ENCODE results near the gene PDE10A. TPM values are rescaled to one million over a fixed set of nuclear protein-coding genes. Genes with fewer than 3 reads are reported as not detected.

The PDE10A gene
- total and polyA plus RNA-seq, 2 of the 8 experiments (the other 6 are each of a cell fraction or from before 2014, with no cell fraction given), result 1.1 to 2.4 TPM

- WGBS, 2 experiments (ENCODE audit: extremely low coverage in 1 of 2, insufficient coverage in 1 of 2, insufficient read length in 1 of 2, insufficient replicate concordance in 2 of 2, low coverage in 1 of 2, low lambda C conversion rate in 2 of 2, missing lambda C conversion rate in 1 of 2), result 80% methylated on average over 4 of the region's 9 CpGs; no CpG with 5 or more reads in 1 of the 2 experiments
- FAIRE-seq (no peak), DNase-seq (ENCODE audit: low read depth in 1 of 2, low spot score in 2 of 2) (no peak)
- Histone ChIP-seq H2BK20ac (ENCODE audit: low read length) (no peak overlapping the region), H3K23me2 (ENCODE audit: low read depth, low read length) (no peaks in the 10 kb centered on the region), H3K56ac (replicated peaks; ENCODE audit: insufficient read length, low read depth, low read length) (no peak overlapping the region), H2BK5ac (ENCODE audit: low read depth, low read length) (no peak overlapping the region), H3K27me3 (replicated peaks in 1 of 4; ENCODE audit: control insufficient read depth in 3 of 4, extremely low read depth in 1 of 4, insufficient read depth in 3 of 4, low read length in 3 of 4) (peaks cover 2 to 10% (median 9%) of the 10 kb centered on the region in 4 experiments), H3K4me2 (ENCODE audit: insufficient read depth in 1 of 2, low read depth in 2 of 2, low read length in 2 of 2) (no peak overlapping the region), H3K23ac (ENCODE audit: insufficient read length) (no peak overlapping the region), H4K20me1 (replicated peaks in 1 of 2; ENCODE audit: control insufficient read depth in 1 of 2, insufficient read depth in 2 of 2, low read length in 2 of 2) (no peaks in the 10 kb centered on the region), H3K4me3 (ENCODE audit: extremely low read depth in 1 of 4, insufficient read depth in 2 of 4, low read depth in 3 of 4, low read length in 4 of 4) (no peak overlapping the region), H3K79me2 (ENCODE audit: control insufficient read depth in 1 of 2, insufficient read depth in 2 of 2, low read length in 2 of 2) (no peaks in the 10 kb centered on the region), H2BK12ac (ENCODE audit: low read depth, low read length) (no peak overlapping the region), H3K9me3 (ENCODE audit: insufficient read depth in 2 of 2, low read depth in 1 of 2, low read length in 1 of 2) (no peaks in the 10 kb centered on the region), H2BK120ac (replicated peaks; ENCODE audit: low read depth, low read length) (no peak overlapping the region), H4K5ac (ENCODE audit: insufficient read length, low read depth, low read length) (no peak overlapping the region), H2AK5ac (ENCODE audit: low read depth, low read length) (no peak overlapping the region), H3K36me3 (ENCODE audit: control insufficient read depth in 2 of 4, insufficient read depth in 4 of 4, low read length in 3 of 4) (no peaks in the 10 kb centered on the region), H3K27ac (ENCODE audit: low read depth, low read length) (no peak overlapping the region), H3K4me1 (replicated peaks in 1 of 4; ENCODE audit: control insufficient read depth in 3 of 4, insufficient read depth in 4 of 4, low read length in 3 of 4) (peaks cover 0 to 8% (median 2%) of the 10 kb centered on the region in 4 experiments; a peak in 5 of 7 replicates), H2BK15ac (ENCODE audit: low read length) (no peak overlapping the region), H3K9ac (replicated peaks in 1 of 4; ENCODE audit: extremely low read depth in 1 of 4, low read depth in 3 of 4, low read length in 3 of 4) (no peak overlapping the region), H2AFZ (ENCODE audit: low read length) (no peak overlapping the region), H3K14ac (ENCODE audit: insufficient read length) (no peak overlapping the region), H4K8ac (ENCODE audit: extremely low read depth, insufficient read depth, low read length) (no peak overlapping the region), H3K18ac (ENCODE audit: extremely low read depth, low read length) (no peak overlapping the region), H3K79me1 (ENCODE audit: low read depth, low read length) (no peaks in the 10 kb centered on the region), H4K91ac (replicated peaks; ENCODE audit: insufficient read length, low read length) (no peak overlapping the region), H3K4ac (replicated peaks; ENCODE audit: insufficient read length, low read depth, low read length) (no peak overlapping the region)
- ChIA-PET POLR2A (ENCODE audit: partially characterized antibody) (no interaction called here), CTCF (ENCODE audit: partially characterized antibody) (no interaction called here)
- TF ChIP-seq E2F6 (IDR thresholded peaks at IDR 0.05) (no peak), EGR1 (IDR thresholded peaks at IDR 0.05; ENCODE audit: borderline replicate concordance, low read depth, low read length) (no peak), SRF (IDR thresholded peaks at IDR 0.05; ENCODE audit: low read depth, low read length) (no peak), PHF8 (conservative IDR thresholded peaks at IDR 0.05; ENCODE audit: low read depth, low read length) (no peak), CBX5 (IDR thresholded peaks at IDR 0.05; ENCODE audit: low read depth, low read length) (no peak), CTBP2 (IDR thresholded peaks at IDR 0.05; ENCODE audit: borderline replicate concordance, insufficient read depth, insufficient read length, low read length) (no peak), KDM5A (IDR thresholded peaks at IDR 0.05; ENCODE audit: low read length) (no peak), NRF1 (IDR thresholded peaks at IDR 0.05; ENCODE audit: low read depth, low read length) (no peak), ZNF274 (IDR thresholded peaks at IDR 0.05; ENCODE audit: borderline replicate concordance, extremely low read depth, low read length) (no peak), ATF2 (IDR thresholded peaks at IDR 0.05; ENCODE audit: low read length) (no peak), POLR2A (IDR thresholded peaks at IDR 0.05; ENCODE audit: control extremely low read depth in 1 of 2, low read depth in 2 of 2, low read length in 2 of 2) (no peak), SIN3A (conservative IDR thresholded peaks at IDR 0.05 in 1 of 2, IDR thresholded peaks at IDR 0.05 in 1 of 2; ENCODE audit: low read depth in 1 of 2, low read length in 2 of 2) (no peak)
These were observed 8.9 kb downstream of the PDE10A start for GRCh38 chr6:165654144-165654543.
